GM12892 (cell line): ENCODE measurements around the gene DOCK2.

Experiments
- POLR2A ChIP-seq: IDR thresholded peaks from 2 replicates; pipeline ENCODE4 v1.6.1; 2011; ENCODE audit warnings: low read depth, low read length, control low read depth
- POLR2AphosphoS5 ChIP-seq: IDR thresholded peaks from 2 replicates; pipeline ENCODE4 v1.6.1; 2011; ENCODE audit warnings: low read depth, low read length, control low read depth
- TAF1 ChIP-seq: IDR thresholded peaks from 2 replicates; pipeline ENCODE4 v1.6.1; 2011; ENCODE audit warnings: low read depth, mild to moderate bottlenecking, control low read depth, low read length, borderline replicate concordance

GRCh38 chr5:169749295-169749694 lies 112.2 kb downstream of the DOCK2 start:
- TF ChIP-seq POLR2A (no peak), POLR2AphosphoS5 (no peak), TAF1 (no peak)
